HG03108 (cell line): ENCODE measurements around the gene TMEM221.

Experiments
- ATAC-seq: cut with Tn5 transposase; IDR thresholded peaks from one replicate; pipeline ENCODE4 v1.9.1; 2021; ENCODE audit warnings: moderate library complexity; ENCODE audit not compliant: unreplicated experiment

Gene TMEM221

GRCh38 chr19:17445526-17446165, 2.8 kb downstream of the TMEM221 start:
- no peak for ATAC-seq

DNA sequence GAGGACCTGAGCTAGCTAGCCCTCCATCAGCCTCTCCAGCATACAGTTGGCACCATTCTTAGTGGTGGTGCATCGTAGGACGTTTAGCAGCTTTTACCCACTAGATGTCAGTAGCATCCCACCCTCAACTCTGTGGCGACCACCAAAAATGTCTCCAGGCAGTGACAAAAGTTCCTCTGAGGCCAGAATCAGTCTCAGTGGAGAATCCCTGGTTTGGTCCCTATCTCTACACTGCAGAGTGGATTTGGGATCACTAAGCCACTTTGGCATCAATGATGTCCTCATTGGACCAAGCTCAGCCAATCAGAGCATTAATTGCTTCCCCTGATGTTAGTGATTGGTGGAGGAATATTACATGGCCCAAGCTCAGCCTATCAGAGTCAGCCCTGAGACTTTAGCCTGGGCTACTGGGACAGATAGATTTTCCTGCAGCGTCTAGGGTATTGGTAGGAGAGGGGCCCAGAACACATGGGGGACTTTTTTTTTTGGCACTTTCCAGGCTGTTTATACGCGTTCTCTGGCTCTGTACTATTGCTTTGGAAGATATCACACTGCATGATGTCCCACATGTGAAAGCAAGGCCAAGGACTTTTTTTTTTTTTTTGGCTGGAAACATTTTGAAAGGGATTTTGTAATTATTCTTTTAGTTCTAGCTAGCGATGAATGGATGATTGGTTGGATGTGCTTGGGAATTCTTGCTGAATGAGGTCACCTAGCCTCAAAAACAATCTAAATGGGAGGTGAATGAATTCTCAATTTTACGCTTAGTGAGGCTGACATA, 7.0 kb downstream of the TMEM221 start:
- no peak for ATAC-seq

DNA sequence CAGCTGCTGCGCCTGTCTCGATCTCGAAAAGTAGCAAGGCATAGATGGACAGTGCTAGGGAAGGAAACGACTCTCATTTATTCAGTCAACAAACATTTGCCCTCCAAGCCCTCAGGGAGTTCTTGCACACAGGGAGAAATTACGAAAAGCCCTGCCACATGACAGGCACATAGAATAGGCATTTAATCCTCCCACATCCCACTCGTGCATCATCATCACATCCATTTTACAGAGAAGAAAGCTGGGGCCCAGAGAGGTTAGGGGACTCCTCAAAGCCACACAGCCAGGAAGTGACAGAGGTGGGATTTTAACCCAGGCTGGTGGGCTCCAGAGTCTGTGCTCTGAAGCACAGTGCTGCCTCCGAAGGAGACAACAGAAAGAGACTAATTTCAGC, 11.6 kb downstream of the TMEM221 start:
- ATAC-seq: no peak

- ATAC-seq: no peak
Observed at GRCh38 chr19:17436094-17436873, 12.2 kb downstream of the TMEM221 start.

DNA sequence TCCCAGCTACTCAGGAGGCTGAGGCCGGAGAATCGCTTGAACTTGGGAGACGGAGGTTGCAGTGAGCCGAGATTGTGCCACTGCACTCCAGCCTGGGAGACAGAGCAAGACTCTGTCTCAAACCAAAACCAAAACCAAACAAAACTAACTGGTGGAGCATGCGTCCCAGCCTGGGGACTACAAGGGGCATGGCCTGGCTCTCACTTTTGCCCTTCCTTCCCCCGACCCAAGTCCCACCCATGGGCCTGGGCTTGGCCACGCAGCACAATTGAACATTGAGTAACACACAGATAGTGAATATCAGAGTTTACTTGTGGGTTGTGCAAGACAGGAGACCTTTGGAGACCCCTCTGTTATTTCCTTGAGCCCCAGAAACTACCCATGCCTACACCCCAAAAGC, 13.2 kb downstream of the TMEM221 start:
- ATAC-seq: no peak

DNA sequence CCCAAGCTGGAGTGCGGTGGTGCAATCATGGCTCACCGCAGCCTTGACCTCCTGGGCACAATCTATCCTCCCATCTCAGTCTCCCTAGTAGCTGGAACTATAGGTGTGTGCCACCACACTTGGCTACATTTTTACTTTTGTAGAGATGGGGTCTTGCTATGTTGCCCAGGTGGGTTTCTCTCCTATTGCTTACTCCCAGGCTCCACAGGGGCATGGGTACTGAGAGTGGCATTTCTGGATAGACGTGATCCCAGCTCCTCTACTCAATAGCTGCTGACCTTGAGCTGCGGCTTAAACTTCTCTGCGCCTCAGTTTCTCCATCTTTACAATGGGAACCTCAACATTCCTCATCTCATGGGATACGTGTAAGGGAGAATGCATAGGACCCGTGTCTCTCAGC, 17.1 kb downstream of the TMEM221 start:
- no peak for ATAC-seq

DNA sequence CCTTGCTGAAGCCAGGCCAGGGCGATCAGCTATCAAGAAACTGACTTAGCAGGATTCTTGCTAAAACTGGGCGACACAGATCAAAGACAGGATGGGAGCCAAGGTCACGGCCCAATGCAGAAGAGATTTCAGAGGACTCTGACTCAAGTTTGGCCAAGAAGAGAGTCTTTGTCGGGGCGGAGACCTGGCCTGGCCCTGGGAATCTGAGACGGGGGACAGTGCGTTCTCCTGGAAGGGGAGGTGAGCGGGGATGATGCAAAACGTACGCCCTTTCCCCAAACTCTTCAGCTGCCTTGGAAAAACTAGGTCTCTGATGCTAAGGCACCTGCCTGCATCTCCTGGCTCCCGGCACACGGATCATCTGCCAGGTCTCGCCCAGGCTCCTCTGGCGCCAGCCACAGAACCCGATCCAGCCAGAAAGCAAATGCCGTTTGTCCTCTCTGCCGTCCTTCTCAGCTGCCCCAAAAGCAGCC, 18.8 kb downstream of the TMEM221 start:
- no peak for ATAC-seq

DNA sequence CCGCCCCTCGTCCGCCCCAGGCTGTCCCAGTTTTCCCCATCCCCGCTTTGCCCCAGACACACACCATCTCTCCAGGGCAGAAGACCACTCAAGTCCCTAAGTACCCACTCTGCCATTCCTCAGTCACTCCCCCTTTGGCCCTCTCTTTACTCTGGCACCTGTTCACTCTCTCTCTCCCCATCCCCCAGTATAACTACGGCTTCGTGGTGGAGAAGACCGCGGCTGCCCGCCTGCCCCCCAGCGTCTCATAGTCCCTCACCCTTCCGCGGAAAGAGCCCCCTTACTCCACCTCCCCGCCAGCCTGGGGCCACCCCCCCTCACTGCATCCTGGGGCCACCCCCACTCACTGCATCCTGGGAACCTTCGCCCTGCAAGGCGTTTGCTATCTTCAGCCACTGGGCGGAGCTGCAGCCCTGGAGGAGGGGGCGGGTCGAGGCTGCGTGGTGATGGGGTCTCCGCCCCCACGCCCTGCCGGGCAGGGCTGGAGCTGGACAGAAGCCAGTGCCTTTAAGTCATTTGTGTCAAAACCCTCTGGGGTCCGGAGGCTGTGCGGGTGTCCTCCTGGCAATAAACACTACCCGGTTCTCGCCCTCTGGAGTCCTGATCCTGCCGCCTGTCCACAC, 23.6 kb downstream of the TMEM221 start:
- no peak for ATAC-seq

DNA sequence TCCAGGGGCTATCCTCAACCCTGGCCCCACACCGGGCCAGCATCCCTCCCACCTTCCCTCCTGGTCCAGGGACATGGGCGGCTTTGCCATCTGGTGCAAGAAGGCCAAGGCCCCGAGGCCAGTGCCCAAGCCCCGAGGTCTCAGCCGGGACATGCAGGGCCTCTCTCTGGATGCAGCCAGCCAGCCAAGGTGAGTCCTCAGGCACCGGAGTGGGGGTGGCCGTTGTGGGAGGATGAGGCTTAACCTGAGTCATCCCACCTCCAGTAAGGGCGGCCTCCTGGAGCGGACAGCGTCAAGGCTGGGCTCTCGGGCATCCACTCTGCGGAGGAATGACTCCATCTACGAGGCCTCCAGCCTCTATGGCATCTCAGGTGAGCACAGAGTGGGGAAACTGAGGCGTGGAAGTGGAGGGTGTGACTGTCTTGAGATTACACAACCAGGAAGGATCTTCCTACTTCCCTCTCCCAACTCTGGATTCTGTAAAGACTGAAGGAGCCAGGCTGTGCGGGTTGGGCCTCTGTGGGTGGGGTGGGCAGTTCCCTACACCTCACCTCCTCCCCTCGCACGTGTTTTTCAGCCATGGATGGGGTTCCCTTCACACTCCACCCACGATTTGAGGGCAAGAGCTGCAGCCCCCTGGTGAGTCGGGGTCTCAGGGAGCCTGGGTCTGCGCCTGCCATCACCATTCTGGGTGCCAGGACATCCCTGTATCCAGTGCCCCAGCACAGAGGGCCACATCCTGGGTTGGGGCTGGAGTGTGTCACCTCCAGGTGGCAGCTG, 24.8 kb downstream of the TMEM221 start:
- ATAC-seq: no peak

DNA sequence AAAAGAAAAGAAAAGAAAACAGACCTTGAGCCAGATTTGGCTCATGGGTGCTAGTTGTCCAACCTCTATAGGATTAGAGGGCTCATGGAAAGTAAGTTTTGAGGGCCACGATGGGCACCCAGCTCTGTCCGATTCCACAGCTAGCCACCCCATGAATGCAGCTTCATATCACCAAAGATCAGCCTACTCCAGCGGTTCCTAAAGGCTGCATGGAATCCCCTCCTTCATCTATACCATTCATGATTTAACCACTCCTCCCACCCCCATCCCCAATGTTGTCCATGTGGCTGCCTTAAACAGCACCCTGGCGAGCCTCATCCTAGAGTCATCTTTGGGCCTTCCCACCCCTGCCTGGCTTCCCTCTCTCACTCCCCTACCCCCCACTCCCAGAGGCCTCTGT, 26.5 kb downstream of the TMEM221 start:
- no peak for ATAC-seq

DNA sequence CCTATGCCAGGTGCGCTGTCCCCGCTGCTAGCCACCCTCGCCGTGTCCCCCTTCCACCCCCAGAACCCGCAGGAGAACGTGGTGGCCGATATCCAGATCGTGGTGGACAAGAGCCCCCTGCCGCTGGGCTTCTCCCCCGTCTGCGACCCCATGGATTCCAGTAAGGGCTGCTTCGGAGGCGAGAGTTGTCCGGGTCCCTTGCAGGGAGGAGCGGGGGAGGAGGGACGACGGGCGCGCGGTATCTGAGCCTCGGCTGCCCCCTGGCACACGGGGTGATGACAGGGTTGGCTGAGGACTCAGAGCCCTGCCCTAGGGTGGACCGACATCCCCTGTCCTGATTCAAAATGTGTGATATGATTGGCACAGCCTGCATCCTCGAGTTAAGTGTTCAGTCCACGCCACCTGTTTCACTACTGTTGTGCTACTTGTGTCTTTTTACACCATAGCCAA, 28.0 kb downstream of the TMEM221 start:
- no peak for ATAC-seq

GRCh38 chr19:17419621-17420474, 28.6 kb downstream of the TMEM221 start, which contains the start of gene MVB12A:
Gene MVB12A (plus strand): TSS chr19:17420047. CDS start chr19:17420136, 89 bp downstream.
- peak; percentile 88 for ATAC-seq

DNA sequence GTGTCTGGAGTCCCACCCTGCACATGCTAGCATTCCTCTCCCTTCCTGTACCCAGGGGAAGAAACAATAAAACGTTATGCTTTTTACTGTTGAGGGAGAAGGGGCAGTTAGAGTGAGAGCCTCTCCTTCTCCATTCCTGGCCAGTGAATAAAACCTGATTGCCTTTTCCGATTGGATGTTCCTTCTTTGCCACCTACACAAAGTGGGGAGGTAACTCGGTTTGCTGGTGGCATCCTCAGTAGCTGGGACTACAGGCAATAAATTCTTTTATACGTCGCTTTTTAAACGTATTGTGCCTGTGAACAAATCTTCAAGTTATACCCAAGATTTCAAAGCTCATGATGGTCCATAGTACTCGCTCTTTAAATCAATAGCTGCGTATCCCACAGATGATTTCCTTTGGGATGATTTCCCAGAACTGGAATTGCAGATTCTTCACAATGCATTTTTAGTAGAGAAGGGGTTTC, 29.3 kb downstream of the TMEM221 start:
- no peak for ATAC-seq

GRCh38 chr19:17418710-17419109, 29.8 kb downstream of the TMEM221 start:
- ATAC-seq: no peak

DNA sequence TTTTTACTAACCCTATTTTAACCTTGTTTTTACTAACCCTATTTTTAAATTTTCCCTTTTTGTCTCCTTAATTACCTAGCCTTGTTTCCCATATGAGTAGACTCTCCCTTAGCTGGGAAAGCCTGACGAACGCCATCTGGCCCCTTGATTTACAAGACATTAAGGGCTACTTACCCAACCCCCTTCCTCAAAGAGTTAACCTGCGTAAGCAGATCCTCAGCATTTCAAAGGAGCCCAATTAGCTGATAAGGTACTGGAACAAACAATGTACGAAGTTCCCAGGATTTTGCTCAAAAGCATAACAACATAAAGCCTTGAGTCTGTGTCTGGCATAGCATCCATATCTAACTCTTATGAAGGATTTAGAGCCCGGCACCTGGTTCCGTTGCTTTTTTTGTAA, 33.3 kb downstream of the TMEM221 start:
- no peak for ATAC-seq

- no peak for ATAC-seq
Observed at GRCh38 chr19:17414097-17414496, 34.4 kb downstream of the TMEM221 start.

DNA sequence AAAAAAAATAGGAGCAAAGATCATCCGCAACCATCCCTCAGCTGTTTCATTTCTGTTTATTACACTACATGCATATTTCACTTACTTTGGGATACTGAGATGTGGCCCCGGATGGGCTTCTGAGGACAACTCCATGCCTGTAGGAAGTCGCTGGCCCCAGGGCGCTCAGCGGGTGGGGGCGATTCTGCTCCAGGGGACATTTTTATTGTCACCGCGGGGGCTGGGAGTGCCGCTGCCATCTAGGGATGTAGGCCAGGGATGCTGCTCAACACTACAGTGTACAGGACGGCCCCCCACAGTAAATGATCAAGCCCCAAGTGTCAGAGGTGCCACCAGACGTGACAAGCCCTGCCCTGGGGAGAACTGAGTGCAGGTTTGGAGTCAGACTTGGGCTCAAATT, 36.7 kb downstream of the TMEM221 start:
- no peak for ATAC-seq

GRCh38 chr19:17409990-17410389, 38.5 kb downstream of the TMEM221 start:
- no peak for ATAC-seq

GRCh38 chr19:17406887-17407196, 41.6 kb downstream of the TMEM221 start:
- ATAC-seq: no peak
